ENCODE data around the gene DCTD.

The DCTD gene

DNA sequence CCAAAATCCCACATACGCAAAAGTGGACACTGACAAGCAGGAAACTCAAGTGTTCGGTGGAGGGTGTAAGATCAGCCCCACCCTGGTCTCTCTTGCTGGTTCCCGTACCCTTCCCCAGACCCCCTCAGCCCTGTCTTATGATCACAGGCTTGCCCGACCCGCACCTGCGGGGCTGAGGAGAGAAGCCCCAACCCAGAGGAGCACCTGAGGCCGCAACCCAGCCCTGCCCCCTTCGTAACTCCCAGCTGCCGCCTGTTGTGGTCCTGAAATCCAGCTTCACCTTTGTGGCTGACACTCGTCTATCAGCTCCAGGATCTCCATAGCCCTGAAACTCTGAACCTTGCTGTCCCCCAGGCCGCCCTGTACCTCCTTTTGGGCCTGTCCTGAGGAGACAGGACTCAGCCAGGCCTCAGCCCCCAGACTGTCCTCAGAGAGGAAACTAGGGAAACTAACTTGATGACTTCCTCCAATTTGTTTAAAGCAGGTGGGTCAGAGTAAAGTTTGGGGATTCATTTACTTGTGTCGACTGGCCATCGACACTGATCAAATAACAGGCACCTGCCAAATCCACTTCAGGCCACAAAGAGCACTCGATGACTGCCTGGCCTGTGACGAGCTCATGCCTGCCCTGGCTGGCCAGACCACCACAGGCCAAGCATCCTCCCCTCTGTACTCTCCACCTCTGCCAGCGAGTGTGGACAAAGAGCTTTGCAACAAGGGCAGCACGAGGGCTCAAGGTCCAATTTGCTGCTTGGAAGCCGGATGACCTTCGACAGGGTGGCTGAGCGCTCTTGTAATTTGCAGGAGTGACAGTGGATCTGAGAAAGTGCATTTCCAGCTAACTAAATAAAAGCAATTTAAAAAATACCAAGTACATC, 19.3 kb downstream of the DCTD start:
- in situ Hi-C loops (cut with MboI; ENCODE audit: low pct_unique_long_range_greater_than_20kb, low sequenced_read_pairs) = no loop called here
- DNase-seq = no peak

DNA sequence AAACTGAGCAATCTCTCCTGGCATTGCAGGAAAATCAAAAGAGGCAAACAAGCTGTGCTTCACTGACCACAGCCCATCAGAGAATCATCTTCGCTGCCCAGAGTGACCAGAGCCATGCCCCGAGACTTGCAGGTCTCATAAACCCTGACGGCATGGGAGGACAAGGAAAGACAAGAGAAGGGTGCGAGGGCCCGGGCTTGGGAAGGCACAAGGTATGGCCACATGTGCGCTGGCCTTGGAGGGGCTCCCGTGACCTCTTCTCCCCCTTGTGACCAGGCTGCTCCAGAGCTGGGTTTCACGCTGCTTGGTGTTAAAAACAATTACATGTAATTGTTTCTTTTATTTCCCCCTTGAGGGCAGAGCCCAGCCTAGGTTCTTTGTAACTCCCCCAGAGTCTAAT, 20.8 kb downstream of the DCTD start:
- in situ Hi-C loops (cut with MboI; ENCODE audit: low pct_unique_long_range_greater_than_20kb, low sequenced_read_pairs) = no loop called here
- DNase-seq = no peak

DNA sequence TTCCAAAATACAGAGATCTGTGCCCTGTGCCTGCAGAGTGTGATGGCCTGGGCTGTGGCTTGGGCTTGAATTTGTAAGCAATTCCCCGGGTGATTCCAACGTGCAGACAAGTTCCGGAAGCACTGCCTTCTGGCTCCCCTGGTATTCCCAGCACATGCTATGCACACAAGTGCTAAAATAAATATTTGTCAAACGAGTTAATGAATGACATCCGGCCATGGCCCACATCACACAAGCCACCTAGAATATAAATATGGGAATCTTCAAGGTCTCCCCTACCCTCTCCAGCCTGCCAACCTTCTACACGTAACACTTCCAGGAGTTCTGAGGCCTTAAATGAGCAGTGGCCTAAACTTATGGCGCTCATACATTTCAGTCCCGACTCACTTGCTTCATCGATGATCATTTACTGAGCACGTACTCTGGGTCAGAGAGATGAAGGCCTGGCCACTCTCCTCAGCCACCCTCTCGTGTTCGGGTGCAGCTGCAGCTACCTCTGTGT, 21.3 kb downstream of the DCTD start:
- DNase-seq = no peak
- in situ Hi-C loops (cut with MboI; ENCODE audit: low pct_unique_long_range_greater_than_20kb, low sequenced_read_pairs) = no loop called here

DNA sequence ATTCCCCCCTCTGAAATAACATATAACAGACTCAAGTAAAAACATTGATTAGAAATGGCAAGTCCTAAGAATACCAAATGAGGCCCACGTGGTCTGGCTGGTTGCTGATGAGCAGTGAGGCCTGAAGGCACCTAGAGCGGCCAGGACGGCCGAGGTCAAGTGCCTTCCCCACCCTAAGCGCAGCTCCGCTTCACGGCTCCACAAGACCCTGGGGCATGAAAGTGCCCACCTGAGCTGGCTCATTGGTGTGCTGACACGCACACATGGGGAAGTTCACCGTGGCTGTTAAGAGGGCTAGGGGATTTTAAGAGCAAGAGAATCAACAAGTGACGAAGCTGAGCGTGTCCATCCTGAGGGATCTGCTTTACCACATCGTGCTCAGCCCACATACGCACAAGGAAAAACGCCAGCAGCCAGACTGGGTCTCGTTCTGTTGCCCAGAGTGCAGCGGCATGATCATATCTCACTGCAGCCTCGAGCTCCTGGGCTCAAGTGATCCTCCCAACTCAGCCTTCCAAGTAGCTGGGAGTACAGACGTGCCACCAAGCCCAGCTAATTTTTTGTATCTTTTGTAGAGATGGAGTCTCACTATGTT, 22.4 kb downstream of the DCTD start:
- DNase-seq = no peak
- in situ Hi-C loops (cut with MboI; ENCODE audit: low pct_unique_long_range_greater_than_20kb, low sequenced_read_pairs) = no loop called here

DNA sequence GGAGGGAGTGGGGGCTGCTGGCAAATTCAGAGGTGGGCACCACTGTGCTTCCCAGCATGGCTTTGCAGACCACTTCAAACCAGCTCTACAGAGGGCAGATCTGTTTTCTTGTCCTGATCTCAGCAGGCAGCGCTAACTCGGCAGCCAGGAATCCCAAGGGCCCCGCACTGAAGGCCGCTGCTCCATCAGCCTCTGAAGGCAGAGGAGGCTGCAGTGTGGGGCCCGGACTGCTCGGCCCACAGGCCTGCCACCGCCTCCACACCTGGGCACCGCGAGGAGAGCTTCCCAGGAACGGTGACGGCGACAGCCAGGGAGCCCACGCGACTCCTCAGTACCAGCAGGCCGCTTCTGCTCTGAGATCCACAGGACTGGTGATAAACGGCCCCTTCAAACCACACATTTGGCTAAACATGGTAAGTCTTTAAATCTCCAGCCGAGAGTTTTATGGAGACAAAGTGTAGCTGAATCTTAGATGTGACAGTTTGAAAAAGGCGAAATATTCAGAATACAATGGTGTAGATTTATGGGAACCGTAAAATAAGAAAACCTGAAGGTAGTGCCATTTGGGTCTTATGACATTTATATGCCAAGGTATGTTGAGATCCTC, 23.6 kb downstream of the DCTD start:
- in situ Hi-C loops (cut with MboI; ENCODE audit: low pct_unique_long_range_greater_than_20kb, low sequenced_read_pairs) = no loop called here

DNA sequence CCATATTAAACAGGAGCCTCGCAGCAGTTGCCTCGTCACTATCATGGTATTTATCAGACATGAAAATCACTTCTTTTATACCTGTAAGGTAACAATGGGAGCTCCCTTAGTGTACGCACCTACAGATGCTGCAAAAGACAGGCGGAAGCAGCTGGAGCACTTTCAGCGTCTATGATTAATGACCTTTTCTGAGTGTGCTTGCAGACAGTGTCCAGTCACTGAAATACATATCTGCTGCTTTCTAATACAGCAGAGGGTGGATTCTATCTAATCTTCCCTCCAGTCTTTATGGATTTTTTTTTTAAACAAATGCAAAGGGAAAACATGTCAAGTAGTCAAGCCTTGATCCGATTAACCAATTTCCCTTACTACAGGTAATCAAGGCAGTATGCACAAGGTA, 24.1 kb downstream of the DCTD start:
- in situ Hi-C loops (cut with MboI; ENCODE audit: low pct_unique_long_range_greater_than_20kb, low sequenced_read_pairs) = no loop called here

More for the DNA sequence above, 23.6 kb downstream of the DCTD start:
- DNase-seq = no peak

DNA sequence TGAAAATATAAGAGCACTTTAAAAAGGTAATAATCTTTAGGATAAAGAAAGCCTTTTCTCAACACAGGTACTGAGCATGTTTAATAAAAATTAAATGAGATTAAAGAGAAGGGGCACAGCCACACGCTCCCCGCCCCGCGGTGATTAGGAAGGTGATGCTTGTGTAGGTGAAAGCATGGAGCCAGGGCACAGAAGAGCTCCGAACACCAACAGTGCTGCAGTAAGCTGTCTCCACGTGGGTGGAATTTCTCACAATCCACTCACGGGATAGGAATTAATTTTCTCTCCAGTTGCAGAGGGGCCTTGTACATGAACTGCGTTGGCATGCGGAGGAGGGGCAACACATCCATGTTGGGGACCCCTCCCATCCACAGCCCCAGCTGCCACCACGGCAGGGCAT, 27.0 kb downstream of the DCTD start:
- in situ Hi-C loops (cut with MboI; ENCODE audit: low pct_unique_long_range_greater_than_20kb, low sequenced_read_pairs) = no loop called here
- no peak for DNase-seq

More for the DNA sequence above, 24.1 kb downstream of the DCTD start:
- DNase-seq = no peak

DNA sequence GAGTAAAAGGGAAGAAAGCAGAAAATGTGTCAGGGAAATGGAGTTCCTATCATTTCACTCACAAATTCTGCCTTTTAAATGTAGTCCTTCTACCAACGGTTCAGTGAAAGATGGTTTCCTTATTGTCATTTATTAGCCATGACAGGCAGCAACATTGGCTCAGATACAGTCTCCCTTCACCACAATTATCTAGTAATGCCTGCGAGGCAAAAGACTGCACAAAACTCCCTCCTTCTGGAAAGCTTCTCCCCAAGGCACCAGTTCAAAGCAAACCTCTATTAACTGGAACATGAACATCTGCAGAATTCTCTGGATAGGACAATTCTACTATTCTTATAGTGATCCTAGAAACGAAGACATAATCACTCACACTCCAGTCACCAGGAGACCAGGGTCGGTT, 28.3 kb downstream of the DCTD start:
- in situ Hi-C loops (cut with MboI; ENCODE audit: low pct_unique_long_range_greater_than_20kb, low sequenced_read_pairs) = no loop called here
- DNase-seq = no peak

DNA sequence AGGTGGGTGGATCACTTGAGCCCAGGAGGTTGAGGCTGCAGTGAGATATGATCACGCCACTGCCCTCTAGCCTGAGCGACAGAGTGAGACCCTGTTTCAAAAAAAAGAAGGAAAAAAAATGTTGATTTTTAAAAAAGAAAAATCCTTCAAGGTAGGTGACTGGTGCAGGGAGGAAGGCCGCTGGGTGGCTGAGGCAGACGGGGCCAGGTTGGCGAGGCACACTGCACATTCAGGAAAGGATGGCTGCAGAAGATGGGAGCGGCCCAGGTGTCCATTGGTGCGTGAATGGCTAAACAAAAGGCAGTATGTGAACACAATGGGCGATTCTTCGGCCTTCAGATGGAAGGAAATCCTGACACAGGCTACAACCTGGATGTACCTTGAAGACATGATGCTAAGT, 30.4 kb downstream of the DCTD start:
- in situ Hi-C loops (cut with MboI; ENCODE audit: low pct_unique_long_range_greater_than_20kb, low sequenced_read_pairs) = no loop called here
- no peak for DNase-seq

DNA sequence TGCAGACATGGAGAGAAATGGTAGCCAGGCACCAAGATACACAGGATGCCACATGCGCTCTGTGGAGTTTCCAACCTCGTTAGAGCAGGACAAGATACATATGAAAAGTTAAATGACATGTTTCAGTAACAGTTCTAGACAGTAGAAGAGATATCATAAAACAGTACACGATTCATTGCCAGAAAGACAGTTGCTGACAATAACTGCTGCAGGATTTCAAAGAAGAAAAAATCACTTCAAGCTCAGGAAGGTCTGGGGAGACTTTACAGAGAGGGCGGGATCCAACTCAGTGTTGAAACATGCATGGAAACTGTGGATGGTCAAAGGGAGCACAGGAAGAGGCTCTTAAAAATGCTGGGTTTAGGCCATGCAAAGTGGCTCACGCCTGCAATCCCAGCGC, 31.0 kb downstream of the DCTD start:
- in situ Hi-C loops (cut with MboI; ENCODE audit: low pct_unique_long_range_greater_than_20kb, low sequenced_read_pairs) = no loop called here

DNA sequence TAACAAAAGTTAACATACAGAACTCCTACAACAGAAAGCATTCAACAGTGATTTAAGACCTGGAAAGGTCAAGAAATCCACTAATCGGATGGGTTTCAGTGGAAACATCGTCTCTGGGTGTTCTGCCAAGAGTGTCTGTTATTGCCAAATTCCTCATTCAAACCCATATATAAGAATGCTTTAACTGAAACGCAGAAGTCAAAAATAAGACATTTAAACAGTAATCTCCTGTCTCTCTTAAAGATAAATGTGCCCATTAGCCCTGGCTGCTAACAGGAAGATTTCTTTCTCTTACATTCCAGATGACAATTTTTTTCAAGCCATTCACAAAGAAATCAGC, 31.5 kb downstream of the DCTD start:
- in situ Hi-C loops (cut with MboI; ENCODE audit: low pct_unique_long_range_greater_than_20kb, low sequenced_read_pairs) = no loop called here
- DNase-seq = no peak

More for the DNA sequence above, 31.0 kb downstream of the DCTD start:
- no peak for DNase-seq

DNA sequence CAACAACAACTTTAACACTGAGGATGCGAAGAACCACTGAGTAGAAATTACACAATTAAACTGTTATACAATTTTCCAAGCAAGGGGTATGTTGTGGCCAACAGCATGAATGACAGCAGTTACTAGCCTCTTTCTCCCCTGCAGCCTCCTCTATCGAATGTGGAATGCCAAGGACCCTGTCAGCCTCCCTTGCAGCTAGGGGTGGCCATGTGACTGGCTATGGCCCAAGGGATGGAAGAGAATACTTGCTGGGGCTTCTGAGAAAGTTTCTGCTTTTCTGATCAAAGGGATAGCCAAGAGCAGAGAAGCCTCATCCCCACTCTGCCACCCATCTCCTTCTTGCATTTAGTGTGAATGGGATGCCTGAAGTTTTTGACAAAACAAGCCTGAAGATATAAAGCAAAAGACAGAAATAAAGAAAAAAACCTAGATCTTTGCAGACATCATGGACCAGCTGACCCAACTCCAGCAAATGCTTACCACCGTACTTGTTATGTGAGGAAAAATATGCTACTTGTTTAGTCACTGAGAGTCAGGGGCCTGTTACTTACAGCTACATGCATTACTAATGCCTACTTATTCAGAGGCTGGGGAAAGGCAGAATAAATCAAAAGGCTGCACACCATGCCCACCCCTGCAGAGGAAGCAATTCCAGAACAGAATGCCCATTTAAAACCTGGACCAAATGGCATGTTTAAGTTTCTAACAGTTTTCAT, 32.0 kb downstream of the DCTD start:
- DNase-seq = no peak
- in situ Hi-C loops (cut with MboI; ENCODE audit: low pct_unique_long_range_greater_than_20kb, low sequenced_read_pairs) = no loop called here

DNA sequence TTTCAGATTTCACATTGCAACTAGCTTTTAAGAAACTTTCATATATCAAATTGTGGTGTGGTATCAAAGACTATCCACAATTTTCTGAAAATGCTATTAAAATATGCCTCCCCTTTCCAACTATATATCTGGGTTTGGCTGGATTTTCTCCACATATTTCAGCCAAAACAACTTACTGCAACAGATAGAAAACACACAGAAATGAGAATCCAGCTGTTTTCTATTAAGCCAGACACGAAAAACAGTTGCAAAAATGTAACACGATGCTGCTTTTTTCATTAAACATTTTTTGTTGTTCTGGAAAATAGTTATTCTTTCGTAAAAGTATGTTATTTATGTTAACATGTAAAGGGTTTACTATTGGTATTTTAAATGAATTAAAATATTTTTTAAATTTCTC, 33.1 kb downstream of the DCTD start:
- no peak for DNase-seq
- in situ Hi-C loops (cut with MboI; ENCODE audit: low pct_unique_long_range_greater_than_20kb, low sequenced_read_pairs) = no loop called here

DNA sequence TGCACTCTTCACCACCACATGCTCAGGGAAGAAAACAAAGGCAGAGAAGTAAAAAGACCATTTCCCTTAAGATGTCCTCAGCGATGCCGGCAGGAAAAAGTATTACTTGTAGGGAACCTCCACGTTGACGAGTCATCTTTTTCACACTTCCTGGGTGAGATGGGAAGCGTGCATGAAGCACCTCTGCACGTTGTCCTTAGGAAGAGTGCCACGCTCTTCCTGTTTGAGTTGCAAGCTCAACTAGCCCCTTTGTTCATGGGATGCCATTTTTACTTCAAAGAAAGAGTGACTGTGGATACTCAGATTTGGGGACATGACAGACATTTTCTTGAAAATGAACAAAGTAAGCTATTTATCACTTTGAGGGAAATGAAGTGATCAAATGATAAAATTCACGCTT, 33.8 kb downstream of the DCTD start:
- in situ Hi-C loops (cut with MboI; ENCODE audit: low pct_unique_long_range_greater_than_20kb, low sequenced_read_pairs) = no loop called here
- DNase-seq = no peak

DNA sequence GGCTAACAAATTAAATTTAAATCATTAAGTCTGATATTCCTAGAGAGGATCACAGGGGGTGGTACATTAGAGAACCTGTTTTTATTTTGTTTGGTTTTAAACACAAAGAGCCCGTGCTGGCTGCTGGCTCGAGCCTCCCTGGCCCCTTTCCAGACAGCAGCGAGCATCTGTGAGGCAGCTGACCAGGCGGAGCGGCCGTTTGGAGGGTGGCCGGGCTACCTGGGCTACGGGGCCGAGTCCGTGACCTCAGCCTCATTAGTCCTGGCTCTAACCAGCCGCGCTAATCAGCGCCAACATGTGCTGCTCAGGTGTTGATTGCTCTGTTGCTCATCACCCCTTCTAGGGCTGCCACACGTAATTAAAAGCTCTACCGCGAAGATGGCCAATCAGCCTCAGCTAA, 35.3 kb downstream of the DCTD start:
- in situ Hi-C loops (cut with MboI; ENCODE audit: low pct_unique_long_range_greater_than_20kb, low sequenced_read_pairs) = no loop called here
- DNase-seq = no peak

DNA sequence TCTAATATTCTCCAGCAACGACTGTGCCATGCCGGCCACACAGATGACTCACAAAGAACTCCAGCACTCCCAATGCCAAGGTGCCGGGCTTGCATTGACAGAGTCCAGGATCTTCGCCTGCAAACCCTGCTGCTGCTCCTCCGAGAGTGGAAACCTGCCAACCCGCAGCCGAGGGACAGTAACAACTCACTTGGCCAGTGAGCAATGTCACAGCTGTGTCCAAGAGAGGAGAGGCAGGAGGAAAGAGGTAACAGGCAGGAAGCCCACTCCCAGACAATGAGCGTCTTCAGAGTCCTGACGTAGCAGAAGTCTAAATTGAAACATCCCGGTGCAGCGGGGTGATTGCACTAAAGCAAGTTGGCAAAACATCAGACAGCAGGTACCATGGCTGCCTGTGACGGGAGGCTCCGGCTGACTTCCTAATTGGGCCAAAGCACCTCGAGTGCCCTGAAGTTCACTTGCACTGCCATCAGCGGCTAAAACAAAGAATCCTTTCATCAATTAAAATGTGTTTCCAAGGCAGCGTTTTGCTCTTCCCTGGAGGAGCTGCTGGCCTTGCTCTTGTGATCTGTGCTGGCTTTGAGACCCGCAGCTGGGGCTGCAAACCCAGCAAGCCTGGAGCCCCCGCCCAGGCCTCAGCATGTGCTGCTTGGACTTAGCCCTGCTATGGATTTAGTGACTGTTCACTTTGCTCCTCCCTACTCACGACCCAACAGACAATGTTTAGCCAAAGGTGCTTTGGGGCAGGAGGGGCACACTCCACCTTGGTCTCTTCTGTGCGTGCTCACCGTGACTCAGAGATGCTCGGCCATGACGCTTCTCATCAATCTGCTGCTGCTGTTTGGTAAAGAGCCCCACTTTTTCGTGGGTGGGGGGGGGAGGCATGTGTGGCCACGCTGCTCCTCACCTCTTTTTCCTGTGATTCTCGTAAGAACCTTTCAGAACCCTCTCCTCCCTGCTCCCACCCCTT, 36.5 kb downstream of the DCTD start:
- in situ Hi-C loops (cut with MboI; ENCODE audit: low pct_unique_long_range_greater_than_20kb, low sequenced_read_pairs) = no loop called here
- DNase-seq = no peak

DNA sequence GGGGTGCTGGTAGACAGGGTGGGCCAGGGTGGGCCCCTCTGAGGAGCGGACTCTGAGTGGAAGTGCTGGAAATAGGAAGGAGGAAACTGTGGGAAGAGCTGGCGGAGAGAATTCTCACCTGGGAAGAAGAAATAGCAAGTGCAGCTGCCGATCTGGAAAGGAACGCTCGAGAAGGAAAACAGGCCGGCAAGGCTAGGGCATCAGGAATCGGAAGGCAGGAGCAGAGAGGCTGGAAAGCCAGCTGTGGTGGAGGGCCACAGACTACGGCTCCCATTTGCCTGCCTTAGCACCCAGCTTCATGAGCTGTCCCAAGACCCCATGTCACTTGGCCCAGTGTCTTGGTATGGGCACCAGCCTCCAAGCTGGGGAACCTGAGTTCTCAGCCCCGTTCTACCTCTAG, 37.3 kb downstream of the DCTD start:
- no peak for DNase-seq
- in situ Hi-C loops (cut with MboI; ENCODE audit: low pct_unique_long_range_greater_than_20kb, low sequenced_read_pairs) = no loop called here

DNA sequence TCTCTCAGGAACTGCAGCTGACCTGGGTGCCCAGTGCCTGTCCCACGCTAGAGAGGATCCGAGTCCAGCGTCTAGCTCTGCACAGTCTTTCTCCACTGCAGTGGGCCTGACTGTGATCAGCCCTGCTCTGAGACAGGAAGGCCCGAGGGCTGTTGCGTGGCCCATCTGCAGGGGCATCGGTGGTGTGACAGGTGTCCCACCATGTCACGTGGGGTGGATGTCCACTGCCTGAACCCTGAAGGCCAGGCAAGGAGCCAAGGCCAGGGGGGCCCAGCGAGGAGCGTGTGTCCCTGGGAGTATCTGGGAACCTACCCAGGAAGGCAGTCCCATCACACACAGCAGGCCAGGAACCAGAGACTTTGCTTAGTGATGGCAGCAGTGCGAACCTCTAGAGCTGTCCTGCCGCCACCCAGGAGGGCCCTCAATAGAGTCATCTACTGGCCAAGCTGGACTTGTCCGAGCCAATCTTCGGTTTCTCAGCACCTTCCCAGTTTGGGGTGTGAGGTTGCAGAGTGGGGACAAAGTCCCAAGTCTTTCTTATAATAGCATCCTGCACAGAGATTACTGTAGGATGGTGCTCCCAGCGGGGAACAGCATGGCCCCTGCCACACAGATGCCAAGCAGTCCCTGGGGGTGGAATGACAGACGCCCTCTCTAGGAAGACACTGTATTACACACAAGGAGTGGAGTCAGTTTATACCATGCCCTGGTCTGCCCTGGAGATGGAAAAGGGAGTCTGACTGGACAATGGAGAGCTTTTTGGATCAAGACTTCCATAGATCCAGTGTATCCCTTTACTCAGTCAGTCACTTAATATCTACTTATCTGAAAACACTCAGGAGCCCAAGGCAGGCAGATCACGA, 38.3 kb downstream of the DCTD start:
- in situ Hi-C loops (cut with MboI; ENCODE audit: low pct_unique_long_range_greater_than_20kb, low sequenced_read_pairs) = no loop called here

More for the DNA sequence above, 38.3 kb downstream of the DCTD start:
- no peak for DNase-seq
